Activated CD4-positive, alpha-beta T cell treated with anti-CD3 and anti-CD28 coated beads for 4 hours (primary cell): Measurements from ENCODE around the gene DGCR6.
"Not testable (repeated sequence)": the region's sequence is repeated elsewhere in the genome, so short reads cannot be mapped to it uniquely, and the experiment has no call there.

ENCODE experiments used
- DNase-seq, 2 donors: peaks; one replicate each; pipeline ENCODE4 v3.0.0-alpha.2; 2020

DGCR6 gene

DNA sequence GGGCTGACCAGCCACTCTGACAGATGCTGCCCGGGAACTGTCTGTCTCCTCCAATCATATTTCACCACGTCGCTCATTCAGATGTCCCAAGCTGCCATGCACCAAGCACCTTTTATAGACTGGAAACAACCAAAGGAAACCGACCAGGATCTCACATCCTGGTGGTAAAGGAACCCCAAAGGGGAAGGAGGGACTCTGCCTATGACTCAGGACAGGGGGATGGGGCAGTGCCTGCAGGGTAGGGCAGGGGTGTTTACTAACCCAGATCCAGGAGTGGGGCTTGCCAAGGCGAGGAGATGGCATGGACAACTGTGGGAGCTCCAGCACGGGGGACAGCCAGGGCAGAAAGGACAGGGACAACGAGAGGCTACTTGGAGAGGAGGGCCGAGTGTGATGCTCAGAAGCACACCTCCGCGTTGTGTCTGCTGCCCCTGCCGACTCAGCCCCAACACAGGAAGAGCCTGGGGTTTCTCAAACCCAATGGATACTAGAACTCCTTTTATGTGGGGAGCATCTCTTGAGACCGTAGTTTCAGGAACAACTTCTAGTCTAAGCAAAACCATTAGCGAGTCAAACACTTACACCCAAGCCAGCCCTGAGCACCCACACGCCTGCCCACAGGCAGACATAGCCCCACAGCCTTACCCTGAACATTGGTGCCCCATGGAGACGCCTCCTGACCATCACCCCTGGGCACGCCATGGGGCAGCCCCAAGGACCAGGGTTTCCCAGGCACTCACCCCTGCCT, 26.0 kb downstream of the DGCR6 start:
- no peak for DNase-seq

DNA sequence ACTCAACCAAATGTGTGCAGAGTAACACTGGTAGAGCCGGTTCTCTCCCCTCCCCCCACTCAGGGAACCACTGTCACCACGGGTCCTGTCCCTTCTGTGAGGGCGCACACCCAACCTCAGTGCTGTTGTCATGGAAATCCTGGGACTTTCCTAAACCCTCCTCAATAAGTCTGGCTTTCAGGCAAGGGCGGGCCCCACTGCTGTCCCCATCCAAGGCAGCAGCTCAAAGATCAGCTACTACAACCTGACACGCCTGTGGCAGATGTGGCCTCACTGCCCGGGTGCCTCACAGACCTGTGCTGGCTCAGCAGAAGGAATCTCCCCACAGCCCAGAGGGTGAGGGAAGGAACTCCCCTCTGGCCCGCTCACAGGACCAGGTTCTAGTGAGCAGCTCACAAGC, 27.8 kb downstream of the DGCR6 start:
- DNase-seq: no peak

DNA sequence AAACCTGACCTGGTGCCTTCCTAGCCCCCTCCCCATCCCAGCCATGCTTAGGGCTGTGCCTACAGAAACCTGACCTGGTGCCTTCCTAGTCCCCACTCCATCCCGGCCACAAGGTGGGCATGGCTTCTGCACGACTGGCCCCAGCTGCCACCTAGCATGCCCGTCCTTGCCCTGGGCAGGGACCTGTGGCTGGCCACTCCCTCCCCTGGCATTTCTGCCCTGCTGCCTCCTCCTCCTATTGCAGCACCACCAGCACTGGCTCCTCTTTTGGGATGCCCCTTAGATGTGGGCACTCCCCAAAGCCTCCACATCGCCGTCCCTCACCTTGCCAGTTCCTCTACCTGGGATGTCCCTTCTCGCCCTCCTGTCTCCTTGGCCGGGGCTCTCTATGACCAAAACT, 28.6 kb downstream of the DGCR6 start:
- DNase-seq: not testable (repeated sequence)

DNA sequence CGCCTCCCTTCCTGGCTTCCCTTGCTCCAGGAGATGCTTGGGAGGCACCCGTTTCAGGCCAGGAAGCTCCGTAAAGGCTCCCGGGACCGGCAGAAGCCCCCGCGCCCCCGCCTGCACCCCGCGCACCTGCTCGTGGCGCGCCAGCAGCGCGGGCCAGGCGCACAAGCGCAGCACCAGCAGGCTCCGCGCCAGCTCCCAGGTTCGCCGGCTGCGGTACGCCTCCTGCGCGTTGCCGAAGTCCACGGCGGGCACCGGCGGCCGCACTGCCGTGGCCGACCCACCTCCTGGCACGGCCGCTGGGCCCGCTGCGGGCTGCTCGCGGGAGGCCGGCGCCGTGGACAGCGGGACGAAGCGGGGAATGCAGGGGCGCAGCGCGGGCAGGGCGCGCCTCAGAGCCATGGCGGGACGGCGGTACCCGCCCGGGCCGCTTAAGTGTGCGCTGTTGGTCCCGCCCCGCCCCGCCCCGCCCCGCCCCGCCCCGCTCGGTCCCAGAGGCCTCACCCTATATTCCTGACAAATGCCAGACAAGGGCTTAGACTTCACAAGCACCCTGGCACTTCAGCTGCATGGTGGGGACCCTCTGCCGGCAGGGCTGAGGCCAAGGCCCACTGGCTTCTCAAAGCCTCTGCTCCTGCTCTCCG, 29.9 kb downstream of the DGCR6 start, which contains the start of gene PRODH:
Gene PRODH, minus strand, starts transcription at position 405 of the 641 bp plus-strand sequence. Its CDS starts 6 bp downstream, at position 399.
- DNase-seq: no peak

DNA sequence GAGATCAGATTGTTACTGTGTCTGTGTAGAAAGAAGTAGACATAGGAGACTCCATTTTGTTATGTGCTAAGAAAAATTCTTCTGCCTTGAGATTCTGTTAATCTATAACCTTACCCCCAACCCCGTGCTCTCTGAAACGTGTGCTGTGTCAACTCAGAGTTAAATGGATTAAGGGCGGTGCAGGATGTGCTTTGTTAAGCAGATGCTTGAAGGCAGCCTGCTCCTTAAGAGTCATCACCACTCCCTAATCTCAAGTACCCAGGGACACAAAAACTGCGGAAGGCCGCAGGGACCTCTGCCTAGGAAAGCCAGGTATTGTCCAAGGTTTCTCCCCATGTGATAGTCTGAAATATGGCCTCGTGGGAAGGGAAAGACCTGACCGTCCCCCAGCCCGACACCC, 32.6 kb downstream of the DGCR6 start:
- not testable (repeated sequence) for DNase-seq

DNA sequence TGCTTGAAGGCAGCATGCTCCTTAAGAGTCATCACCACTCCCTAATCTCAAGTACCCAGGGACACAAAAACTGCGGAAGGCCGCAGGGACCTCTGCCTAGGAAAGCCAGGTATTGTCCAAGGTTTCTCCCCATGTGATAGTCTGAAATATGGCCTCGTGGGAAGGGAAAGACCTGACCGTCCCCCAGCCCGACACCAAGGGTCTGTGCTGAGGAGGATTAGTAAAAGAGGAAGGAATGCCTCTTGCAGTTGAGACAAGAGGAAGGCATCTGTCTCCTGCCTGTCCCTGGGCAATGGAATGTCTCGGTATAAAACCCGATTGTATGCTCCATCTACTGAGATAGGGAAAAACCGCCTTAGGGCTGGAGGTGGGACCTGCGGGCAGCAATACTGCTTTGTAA, 41.0 kb downstream of the DGCR6 start:
- DNase-seq: not testable (repeated sequence)

DNA sequence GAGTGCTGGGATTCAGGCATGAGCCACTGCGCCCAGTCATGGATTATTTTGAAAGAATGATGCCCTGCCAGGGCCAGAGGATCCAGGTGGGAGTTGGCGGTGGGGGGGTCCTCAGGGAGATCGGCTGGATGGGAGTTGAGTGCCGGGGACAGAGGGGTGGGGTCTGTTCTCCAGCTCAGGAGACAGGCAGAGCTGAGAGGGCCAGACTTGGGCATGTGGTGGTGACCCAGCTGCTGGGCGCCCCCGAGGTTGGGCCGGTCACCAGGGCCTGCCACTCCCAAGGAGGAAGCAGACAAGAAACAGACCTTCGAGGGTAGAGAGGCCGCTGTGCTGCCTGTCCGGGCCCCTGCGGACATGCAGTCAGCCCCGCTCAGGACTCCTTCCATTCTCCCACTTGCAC, 41.8 kb downstream of the DGCR6 start:
- no peak for DNase-seq

DNA sequence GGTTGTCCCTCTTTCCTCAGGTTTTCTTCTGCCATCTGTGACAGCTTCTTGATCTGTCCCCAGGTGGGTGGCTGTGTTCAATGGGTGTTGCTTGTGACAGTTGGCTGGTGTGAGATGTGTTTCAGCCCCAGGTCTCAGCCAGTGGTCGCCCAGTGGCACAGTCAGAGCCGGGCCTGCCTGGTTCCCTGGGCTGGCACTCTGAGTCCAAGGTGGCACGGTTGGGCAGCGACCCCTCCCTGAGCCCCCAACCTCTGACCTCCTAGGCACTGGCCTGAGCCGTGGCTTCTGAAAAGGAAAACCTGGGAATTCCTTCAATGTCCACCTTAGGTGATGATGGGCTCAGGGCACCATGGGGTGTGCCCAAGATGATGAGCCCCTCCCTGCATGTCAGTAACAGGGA, 44.0 kb downstream of the DGCR6 start:
- DNase-seq: peak in 1 of 2 donors; percentile 1

DNA sequence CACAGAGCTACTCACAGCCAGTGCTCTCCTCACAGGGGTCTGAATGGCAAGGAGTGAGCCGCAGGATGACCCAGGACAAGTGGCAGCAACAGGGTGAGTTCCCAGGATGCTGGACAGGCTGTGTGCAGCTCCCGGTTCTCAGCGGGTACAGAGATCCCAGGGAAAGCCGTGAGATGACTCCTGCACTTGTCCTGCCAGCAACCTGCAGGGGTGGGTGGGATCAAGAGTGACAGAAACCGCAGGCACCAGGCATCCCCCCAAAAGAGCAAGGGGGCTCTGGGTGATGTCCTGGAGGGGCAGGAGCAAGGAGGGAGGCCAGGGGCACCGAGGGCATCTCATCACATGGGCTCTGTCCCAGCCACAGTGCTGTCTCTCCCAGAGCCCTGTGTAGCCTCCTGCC, 45.9 kb downstream of the DGCR6 start:
- DNase-seq: no peak

DNA sequence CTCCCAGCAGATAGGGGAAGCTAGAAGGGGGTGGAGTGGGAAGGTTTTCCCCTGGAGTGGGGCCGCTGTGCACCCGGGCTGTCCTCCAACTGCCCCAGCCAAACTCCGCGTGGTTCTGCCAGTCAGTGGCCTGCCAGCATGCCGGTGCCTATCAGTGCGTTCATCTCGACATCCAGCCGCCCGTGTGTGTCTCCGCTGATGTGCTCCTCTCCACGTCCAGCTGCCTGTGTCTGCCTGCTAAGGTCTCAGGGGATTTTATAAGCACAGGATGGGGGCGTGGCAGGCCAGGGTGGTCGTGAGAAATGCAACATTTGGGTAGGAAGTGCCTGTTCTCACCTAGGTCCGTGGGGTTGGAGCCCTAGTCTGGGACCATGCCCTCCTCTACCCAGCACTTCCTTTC, 47.0 kb downstream of the DGCR6 start:
- DNase-seq: not testable (repeated sequence)

DNA sequence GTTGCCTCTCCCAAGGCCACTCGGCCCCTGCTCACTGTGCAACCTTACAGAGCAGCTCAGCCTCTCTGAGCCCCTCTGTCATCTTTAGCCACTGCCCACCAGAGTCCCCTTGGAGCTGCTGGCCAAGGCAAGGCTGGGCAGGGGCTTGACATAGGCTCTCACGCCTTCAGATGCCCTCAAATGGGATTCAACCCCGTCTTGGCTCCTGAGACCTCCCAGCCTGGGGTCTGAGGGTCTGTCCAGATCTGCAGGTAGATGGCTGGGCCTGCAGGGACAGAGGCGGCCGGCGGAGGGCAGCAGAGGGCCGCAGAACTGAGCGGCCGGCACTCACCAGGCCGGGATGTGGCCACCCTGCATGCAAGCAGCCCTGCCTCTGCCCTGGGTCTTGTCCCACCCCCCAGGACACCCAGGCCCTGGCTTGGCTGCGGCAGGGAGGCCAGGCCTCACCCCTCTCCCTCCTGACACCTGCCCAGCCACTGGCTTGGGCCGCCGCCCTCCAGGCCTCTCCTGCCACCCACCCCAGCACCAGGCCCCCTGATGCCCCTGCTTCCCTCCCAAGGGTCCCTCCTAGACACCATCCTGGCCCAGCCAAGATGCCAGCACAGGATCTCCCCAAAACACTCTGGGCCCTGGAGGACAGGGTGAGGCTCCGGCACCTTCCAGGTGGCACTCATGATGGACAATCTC, 48.3 kb downstream of the DGCR6 start:
- DNase-seq: peak; percentile 35 to 54

DNA sequence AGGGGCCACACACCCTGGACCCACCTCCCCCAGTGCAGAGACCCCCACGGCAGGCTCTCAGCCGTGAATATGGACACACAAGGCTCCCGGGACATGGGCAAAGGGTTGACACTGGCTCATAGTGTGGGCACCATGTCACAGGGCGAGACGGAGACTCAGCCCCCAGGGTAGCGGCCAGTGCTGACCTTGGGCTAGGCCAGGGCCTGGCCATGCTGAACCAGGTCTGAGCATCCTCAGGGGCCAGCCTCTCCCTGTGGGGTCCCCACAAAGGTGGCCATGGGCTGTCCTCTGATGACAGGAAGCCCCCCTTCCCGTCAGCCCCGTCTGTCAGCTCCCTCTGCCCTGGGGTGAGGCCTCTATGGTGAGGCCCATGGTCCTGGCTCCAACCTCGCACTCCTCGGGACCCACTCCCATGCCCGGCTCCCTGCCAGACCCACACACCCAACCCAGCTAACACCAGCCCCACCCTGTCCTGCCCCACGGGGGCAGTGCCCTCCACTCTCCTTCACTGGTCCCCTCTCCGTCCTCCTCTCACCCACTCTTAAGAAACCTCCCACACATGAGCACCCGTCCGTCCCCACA, 49.0 kb downstream of the DGCR6 start:
- DNase-seq: no peak

DNA sequence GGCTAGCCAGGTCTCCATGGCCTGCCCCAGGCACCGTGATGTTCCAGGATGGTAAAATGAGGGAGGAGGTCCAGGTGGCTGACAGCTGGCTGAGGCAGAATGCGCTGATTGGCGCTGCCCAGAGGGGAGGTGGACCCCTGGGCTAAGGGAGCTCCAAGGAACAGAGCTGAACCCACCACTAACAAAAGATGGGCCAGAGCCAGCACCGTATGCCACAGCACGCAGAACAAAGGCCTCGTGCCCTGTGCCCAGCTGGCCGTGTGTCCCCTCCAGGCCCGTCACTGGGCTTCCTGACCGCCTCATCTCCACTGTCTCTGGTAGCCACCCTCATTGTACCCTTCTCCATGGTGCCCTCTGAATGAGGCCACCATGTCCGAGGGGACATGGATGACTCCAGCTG, 49.6 kb downstream of the DGCR6 start:
- no peak for DNase-seq

DNA sequence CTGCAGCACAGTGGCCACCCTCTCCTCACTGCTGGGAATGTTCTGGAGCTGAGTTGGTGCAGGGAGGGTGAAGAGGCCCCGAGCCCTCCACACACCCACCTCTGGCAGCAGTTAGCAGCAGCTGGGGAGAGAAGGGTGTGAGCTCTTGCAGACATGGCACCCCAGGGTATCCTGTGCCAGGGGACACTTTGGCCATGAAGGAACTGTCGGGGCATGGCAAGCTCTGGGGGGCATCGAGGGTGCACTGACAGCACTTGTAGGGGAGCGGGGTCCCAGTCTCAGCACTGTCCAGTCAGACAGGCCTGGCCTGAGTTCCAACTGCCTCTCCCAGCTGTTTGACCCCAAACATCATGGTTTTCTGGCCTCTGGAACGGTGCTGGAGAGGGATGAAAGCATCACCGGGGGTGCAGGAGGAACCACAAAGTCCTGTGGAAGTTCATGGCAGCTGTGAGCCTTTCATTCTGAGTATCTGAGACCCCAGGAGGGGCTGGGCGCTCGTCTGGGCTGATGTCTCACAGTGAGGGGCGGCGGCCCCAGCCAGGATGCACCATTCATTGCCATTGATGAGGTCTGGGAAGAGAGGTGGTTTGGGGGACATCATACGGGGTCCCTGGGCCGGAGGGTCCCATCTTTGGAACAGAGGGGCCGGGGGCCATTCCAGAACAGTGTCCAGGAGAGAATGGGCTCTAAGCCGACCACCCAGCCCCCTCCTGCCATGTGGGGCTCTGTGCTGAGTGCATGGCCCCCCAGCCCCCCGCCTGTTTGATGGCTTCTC, 50.2 kb downstream of the DGCR6 start:
- not testable (repeated sequence) for DNase-seq

DNA sequence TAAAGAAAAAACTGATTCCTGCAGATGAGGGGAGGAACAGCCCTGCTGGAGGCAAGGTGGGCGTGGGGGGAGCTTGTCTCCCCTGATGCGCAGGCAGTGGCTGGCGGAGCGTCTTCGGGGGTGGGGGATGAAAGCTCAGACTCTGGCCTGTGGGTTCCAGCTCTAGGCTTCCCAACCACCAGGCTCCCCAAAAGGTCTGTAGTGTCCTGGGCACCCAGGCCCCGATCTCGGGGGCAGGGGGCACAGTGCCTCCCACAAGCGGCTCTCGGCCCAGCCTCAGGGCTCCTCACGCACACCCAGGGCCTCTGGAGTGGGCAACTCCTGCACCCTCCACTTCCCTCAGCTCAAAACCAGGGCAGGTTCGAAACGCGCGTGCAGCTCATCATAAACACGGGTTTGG, 50.8 kb downstream of the DGCR6 start:
- not testable (repeated sequence) for DNase-seq

DNA sequence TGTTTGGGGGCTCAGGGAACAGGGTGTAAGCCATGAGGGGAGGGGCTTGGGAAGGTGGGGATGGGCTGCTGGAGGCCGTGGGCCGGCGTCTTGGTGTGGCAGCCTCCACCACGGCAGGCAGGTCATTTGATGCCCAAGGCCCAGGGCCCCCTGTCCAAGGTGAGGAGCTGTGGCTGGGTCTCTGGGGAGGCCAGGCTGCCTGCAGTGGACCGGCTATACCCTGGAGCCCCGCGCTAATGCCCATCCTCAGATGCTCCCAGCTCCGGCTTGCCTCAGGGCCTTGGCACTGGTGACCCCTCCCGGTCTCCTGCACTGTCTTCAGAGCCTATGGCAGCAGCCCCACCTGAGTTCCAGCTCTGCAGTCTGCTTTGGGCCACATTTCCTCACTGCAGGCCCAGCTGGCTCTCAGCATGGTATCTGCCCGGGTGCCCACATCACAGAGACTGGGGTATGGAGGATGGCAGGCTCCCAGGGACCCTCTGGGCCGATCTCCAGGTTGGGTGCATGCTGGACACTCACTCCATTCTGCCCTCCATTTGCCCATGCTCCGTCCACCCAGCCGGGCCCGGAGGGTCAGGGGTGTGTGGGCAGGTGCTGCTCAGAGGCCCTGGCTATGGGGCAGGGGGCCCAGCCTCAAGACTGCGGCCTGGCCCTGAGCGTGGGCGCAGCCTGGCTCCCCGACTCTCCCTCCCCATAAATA, 51.7 kb downstream of the DGCR6 start:
- not testable (repeated sequence) for DNase-seq

DNA sequence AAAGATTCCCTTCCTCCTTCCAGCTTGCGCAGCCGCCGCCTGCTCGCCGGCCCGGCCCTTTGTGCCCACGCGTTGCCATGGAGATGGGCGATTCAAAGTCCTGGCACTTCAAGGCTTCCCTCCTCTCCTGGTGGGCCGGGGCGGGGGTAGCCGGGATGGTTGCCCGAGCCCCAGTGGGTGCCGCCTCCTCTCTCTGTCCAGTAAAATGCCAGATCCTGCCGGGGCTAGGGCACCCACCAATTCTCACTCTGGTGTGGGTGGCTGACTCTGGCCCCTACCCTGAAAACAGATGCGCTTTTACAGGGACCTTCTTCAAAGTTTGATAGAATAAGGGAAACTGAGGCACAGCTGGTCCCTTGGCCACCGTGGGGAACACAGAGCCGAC, 52.2 kb downstream of the DGCR6 start:
- DNase-seq: not testable (repeated sequence)

DNA sequence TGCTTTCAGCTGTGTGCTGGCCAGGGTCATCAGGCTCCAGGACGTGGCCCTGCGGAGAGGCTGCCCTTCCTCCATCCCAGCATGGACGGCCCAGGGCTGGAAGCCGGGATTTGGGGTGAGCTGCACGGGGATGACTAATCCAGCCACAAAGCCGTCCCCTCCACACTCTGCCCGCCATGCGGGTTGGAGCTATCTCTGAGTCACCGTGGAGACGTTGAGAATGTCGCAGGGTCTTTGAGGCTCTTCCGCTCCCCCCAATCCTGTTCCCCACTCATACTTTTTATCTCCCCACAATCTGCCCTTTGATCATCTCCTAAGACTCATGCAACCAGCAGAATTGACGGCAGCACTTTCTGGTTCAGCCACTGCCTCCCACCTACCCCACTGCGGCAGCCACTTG, 52.6 kb downstream of the DGCR6 start:
- DNase-seq: not testable (repeated sequence)

DNA sequence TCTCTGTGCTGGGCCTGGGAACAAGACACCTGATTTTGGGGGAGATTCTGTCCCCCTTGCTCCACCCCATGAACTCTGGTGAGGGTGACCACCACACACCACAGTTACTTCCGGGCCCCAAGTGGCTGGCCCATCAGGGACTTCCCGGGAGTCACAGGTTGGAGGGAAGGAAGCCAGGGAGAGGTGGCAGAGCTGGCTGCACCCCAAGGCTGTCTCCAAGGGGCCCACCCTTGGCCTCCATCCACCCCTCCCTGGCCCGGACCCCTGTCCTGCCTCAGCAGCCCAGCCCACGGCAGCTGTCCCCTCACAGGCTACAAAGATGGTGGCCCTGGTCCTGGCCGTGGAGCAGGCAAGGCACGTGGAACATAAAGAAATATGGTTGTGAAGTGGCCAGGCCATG, 53.1 kb downstream of the DGCR6 start:
- DNase-seq: not testable (repeated sequence)

DNA sequence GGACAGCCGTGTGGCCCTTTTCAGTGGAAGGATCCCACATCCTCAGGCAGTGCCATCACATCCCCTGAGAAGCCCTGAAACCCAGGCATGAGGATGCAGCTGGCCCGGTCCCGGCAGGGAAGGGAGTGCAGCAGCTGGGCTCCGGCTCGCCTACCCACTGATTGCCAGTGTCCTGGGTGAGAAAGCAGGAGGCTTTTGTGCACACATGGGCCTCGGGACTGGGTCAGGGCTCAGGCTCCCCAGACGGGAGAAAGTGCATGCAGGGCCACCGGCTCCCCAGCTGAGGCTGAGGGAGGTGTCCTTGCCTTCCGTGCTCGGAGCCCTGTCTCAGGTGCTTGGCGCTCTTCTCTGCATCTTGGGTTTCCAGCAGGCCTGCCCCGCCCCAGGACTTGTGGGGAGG, 53.6 kb downstream of the DGCR6 start:
- DNase-seq: not testable (repeated sequence)

DNA sequence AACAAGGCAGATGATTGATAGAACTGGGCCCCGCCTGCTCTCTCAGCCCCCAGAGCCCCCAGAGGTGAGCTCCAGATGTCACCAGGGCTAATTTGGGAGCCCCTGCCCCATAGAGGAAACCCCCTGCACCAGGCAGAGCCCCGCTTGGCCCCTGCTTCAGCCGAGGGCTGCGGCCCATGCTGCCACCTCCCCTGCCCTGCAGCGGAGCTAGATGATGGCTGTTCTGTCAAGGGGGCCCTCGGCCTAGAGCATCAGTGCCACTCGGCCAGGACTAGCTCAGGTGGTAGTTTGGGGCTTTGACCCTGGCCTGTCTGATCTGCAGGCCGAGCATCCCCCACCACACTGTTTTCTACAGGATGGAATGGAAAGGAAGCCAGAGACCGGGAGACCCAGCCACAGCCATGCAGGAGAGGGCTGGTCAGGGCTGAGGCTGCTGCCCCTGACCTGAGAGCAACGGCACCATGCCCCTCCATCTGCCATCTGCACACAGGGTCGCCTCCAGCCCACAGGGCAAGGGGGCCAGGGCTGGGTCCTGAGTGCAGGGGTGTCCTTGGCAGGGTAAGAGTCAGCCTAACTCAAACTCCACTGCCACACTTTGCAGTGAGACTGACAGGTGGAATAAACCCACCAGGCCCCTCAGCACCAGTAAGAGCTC, 54.2 kb downstream of the DGCR6 start:
- DNase-seq: not testable (repeated sequence)
